ENCODE measurements around the gene NRXN3. TPM values are rescaled to one million over a fixed set of nuclear protein-coding genes. Genes with fewer than 3 reads are reported as not detected.

Gene NRXN3
- total and polyA plus RNA-seq, 2 experiments from 2014 or later = 1.0 to 1.8 TPM

DNA sequence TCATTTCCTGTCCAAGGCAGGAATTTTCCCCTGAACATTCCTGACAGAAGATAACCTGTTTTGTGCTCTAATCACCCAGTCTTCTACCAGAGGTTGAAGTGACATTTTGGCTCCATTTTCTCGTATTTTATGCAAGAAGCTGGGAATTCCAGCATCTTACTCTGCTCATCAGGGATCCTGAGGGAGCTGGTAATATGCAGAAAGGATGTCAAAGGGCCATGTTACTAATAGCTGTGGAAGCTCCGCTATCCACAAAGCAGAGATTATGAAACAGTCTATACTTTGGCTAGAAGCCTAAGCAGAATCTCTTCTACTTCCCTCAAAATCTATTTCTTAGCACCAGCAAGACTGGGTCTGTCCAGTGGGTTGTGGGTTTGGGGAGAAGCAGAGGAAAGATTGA is 1428.2 kb downstream of the NRXN3 start:
- ATAC-seq (no peak), DNase-seq (ENCODE audit: low spot score) (no peak)
- peaks cover 14% of the 10 kb centered on the region for H3K9me3 Mint-ChIP-seq
- no peak overlapping the region for H3K4me3 Mint-ChIP-seq
- Histone ChIP-seq H2AFZ (no peak overlapping the region), H3K27ac (ENCODE audit: low read depth) (no peak overlapping the region), H3K4me3 (no peak overlapping the region), H3K4me2 (no peak overlapping the region), H3F3A (replicated peaks; ENCODE audit: low read depth) (no peaks in the 10 kb centered on the region), H3K79me2 (replicated peaks; ENCODE audit: insufficient read depth) (no peaks in the 10 kb centered on the region), H3K27me3 (ENCODE audit: insufficient read depth) (no peaks in the 10 kb centered on the region), H3K4me1 (ENCODE audit: insufficient read depth) (no peaks in the 10 kb centered on the region), H3K9me2 (ENCODE audit: insufficient read depth) (no peaks in the 10 kb centered on the region), H3K36me3 (ENCODE audit: insufficient read depth) (peaks cover 6% of the 10 kb centered on the region; the same call in 1 of the 2 replicates), H4K20me1 (replicated peaks; ENCODE audit: insufficient read depth) (no peaks in the 10 kb centered on the region)
- H3K27me3 Mint-ChIP-seq (ENCODE audit: insufficient read depth, low read depth, poor library complexity) = no peaks in the 10 kb centered on the region
- H3K4me1 Mint-ChIP-seq = peaks cover 5% of the 10 kb centered on the region; the same call in 2 of the 3 replicates
- no peak overlapping the region for H3K27ac Mint-ChIP-seq
- H3K36me3 Mint-ChIP-seq (ENCODE audit: low read depth) = peaks cover 15% of the 10 kb centered on the region
- no peak for TF ChIP-seq STAT1 (IDR thresholded peaks at IDR 0.05; ENCODE audit: unreplicated experiment)
- TF ChIP-seq, protein P1, sequence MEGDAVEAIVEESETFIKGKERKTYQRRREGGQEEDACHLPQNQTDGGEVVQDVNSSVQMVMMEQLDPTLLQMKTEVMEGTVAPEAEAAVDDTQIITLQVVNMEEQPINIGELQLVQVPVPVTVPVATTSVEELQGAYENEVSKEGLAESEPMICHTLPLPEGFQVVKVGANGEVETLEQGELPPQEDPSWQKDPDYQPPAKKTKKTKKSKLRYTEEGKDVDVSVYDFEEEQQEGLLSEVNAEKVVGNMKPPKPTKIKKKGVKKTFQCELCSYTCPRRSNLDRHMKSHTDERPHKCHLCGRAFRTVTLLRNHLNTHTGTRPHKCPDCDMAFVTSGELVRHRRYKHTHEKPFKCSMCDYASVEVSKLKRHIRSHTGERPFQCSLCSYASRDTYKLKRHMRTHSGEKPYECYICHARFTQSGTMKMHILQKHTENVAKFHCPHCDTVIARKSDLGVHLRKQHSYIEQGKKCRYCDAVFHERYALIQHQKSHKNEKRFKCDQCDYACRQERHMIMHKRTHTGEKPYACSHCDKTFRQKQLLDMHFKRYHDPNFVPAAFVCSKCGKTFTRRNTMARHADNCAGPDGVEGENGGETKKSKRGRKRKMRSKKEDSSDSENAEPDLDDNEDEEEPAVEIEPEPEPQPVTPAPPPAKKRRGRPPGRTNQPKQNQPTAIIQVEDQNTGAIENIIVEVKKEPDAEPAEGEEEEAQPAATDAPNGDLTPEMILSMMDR (conservative IDR thresholded peaks at IDR 0.05; ENCODE audit: low read depth in 2 of 2) = no peak
- TF ChIP-seq EZH2phosphoT487 (IDR thresholded peaks at IDR 0.05; ENCODE audit: unreplicated experiment) = no peak
- TF ChIP-seq, protein P2, sequence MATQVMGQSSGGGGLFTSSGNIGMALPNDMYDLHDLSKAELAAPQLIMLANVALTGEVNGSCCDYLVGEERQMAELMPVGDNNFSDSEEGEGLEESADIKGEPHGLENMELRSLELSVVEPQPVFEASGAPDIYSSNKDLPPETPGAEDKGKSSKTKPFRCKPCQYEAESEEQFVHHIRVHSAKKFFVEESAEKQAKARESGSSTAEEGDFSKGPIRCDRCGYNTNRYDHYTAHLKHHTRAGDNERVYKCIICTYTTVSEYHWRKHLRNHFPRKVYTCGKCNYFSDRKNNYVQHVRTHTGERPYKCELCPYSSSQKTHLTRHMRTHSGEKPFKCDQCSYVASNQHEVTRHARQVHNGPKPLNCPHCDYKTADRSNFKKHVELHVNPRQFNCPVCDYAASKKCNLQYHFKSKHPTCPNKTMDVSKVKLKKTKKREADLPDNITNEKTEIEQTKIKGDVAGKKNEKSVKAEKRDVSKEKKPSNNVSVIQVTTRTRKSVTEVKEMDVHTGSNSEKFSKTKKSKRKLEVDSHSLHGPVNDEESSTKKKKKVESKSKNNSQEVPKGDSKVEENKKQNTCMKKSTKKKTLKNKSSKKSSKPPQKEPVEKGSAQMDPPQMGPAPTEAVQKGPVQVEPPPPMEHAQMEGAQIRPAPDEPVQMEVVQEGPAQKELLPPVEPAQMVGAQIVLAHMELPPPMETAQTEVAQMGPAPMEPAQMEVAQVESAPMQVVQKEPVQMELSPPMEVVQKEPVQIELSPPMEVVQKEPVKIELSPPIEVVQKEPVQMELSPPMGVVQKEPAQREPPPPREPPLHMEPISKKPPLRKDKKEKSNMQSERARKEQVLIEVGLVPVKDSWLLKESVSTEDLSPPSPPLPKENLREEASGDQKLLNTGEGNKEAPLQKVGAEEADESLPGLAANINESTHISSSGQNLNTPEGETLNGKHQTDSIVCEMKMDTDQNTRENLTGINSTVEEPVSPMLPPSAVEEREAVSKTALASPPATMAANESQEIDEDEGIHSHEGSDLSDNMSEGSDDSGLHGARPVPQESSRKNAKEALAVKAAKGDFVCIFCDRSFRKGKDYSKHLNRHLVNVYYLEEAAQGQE (IDR thresholded peaks at IDR 0.05; ENCODE audit: unreplicated experiment) = no peak
- TF ChIP-seq NANOG (IDR thresholded peaks at IDR 0.05; ENCODE audit: borderline replicate concordance) = no peak
- TF ChIP-seq ZNF331 (CRISPR knock-in tag; IDR thresholded peaks at IDR 0.05; ENCODE audit: low read depth) = no peak
- TF ChIP-seq, protein P3, sequence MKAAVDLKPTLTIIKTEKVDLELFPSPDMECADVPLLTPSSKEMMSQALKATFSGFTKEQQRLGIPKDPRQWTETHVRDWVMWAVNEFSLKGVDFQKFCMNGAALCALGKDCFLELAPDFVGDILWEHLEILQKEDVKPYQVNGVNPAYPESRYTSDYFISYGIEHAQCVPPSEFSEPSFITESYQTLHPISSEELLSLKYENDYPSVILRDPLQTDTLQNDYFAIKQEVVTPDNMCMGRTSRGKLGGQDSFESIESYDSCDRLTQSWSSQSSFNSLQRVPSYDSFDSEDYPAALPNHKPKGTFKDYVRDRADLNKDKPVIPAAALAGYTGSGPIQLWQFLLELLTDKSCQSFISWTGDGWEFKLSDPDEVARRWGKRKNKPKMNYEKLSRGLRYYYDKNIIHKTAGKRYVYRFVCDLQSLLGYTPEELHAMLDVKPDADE (IDR thresholded peaks at IDR 0.05) = no peak
- no peak for TF ChIP-seq ZNF114 (CRISPR knock-in tag; IDR thresholded peaks at IDR 0.05)
- TF ChIP-seq EZH2 (IDR thresholded peaks at IDR 0.05; ENCODE audit: low read depth, unreplicated experiment) = no peak
- no peak for TF ChIP-seq CREB1 (CRISPR knock-in tag; IDR thresholded peaks at IDR 0.05; ENCODE audit: low read depth)
- TF ChIP-seq POLR2AphosphoS5 (IDR thresholded peaks at IDR 0.05; ENCODE audit: low read depth) = no peak
- no peak for TF ChIP-seq JUNB (IDR thresholded peaks at IDR 0.05; ENCODE audit: unreplicated experiment)
- TF ChIP-seq, protein P4, sequence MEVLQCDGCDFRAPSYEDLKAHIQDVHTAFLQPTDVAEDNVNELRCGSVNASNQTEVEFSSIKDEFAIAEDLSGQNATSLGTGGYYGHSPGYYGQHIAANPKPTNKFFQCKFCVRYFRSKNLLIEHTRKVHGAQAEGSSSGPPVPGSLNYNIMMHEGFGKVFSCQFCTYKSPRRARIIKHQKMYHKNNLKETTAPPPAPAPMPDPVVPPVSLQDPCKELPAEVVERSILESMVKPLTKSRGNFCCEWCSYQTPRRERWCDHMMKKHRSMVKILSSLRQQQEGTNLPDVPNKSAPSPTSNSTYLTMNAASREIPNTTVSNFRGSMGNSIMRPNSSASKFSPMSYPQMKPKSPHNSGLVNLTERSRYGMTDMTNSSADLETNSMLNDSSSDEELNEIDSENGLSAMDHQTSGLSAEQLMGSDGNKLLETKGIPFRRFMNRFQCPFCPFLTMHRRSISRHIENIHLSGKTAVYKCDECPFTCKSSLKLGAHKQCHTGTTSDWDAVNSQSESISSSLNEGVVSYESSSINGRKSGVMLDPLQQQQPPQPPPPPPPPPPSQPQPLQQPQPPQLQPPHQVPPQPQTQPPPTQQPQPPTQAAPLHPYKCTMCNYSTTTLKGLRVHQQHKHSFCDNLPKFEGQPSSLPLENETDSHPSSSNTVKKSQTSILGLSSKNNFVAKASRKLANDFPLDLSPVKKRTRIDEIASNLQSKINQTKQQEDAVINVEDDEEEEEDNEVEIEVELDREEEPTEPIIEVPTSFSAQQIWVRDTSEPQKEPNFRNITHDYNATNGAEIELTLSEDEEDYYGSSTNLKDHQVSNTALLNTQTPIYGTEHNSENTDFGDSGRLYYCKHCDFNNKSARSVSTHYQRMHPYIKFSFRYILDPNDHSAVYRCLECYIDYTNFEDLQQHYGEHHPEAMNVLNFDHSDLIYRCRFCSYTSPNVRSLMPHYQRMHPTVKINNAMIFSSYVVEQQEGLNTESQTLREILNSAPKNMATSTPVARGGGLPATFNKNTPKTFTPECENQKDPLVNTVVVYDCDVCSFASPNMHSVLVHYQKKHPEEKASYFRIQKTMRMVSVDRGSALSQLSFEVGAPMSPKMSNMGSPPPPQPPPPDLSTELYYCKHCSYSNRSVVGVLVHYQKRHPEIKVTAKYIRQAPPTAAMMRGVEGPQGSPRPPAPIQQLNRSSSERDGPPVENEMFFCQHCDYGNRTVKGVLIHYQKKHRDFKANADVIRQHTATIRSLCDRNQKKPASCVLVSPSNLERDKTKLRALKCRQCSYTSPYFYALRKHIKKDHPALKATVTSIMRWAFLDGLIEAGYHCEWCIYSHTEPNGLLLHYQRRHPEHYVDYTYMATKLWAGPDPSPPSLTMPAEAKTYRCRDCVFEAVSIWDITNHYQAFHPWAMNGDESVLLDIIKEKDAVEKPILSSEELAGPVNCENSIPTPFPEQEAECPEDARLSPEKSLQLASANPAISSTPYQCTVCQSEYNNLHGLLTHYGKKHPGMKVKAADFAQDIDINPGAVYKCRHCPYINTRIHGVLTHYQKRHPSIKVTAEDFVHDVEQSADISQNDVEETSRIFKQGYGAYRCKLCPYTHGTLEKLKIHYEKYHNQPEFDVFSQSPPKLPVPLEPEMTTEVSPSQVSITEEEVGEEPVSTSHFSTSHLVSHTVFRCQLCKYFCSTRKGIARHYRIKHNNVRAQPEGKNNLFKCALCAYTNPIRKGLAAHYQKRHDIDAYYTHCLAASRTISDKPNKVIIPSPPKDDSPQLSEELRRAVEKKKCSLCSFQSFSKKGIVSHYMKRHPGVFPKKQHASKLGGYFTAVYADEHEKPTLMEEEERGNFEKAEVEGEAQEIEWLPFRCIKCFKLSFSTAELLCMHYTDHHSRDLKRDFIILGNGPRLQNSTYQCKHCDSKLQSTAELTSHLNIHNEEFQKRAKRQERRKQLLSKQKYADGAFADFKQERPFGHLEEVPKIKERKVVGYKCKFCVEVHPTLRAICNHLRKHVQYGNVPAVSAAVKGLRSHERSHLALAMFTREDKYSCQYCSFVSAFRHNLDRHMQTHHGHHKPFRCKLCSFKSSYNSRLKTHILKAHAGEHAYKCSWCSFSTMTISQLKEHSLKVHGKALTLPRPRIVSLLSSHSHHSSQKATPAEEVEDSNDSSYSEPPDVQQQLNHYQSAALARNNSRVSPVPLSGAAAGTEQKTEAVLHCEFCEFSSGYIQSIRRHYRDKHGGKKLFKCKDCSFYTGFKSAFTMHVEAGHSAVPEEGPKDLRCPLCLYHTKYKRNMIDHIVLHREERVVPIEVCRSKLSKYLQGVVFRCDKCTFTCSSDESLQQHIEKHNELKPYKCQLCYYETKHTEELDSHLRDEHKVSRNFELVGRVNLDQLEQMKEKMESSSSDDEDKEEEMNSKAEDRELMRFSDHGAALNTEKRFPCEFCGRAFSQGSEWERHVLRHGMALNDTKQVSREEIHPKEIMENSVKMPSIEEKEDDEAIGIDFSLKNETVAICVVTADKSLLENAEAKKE (CRISPR knock-in tag; IDR thresholded peaks at IDR 0.05) = no peak

All from GM23338 (cell line).